ENCODE measurements around the gene NOX3. TPM values are rescaled to one million over a fixed set of nuclear protein-coding genes. Genes with fewer than 3 reads are reported as not detected.

The NOX3 gene
- total RNA-seq, 4 donors from 2014 or later = not detected

DNA sequence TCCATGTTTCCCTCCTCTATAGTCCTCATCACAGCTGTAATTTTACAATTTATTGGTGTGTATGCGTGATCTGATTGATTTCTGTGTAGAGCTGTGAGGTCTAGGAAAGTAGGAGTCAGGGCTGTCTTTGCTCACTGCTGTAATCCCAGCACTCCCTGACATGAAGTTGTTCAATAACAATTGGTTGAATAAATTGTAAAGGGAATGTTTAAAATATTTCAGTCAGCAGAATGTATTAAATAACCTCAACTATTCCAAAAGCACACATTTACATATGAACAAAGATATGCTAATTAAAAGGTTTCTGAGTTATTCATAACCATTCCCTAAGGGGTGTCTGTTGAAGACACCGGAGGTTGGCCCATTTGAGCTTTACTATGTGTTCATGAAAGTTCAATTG, 31.5 kb downstream of the NOX3 start:
- no peak overlapping the region for H3K27ac ChIP-seq
- no peaks in the 10 kb centered on the region for H3K36me3 ChIP-seq
- H3K4me3 ChIP-seq = no peak overlapping the region
- H3K4me1 ChIP-seq = no peaks in the 10 kb centered on the region
- TF ChIP-seq POLR2A (IDR thresholded peaks at IDR 0.05) = no peak
- TF ChIP-seq, protein P1, sequence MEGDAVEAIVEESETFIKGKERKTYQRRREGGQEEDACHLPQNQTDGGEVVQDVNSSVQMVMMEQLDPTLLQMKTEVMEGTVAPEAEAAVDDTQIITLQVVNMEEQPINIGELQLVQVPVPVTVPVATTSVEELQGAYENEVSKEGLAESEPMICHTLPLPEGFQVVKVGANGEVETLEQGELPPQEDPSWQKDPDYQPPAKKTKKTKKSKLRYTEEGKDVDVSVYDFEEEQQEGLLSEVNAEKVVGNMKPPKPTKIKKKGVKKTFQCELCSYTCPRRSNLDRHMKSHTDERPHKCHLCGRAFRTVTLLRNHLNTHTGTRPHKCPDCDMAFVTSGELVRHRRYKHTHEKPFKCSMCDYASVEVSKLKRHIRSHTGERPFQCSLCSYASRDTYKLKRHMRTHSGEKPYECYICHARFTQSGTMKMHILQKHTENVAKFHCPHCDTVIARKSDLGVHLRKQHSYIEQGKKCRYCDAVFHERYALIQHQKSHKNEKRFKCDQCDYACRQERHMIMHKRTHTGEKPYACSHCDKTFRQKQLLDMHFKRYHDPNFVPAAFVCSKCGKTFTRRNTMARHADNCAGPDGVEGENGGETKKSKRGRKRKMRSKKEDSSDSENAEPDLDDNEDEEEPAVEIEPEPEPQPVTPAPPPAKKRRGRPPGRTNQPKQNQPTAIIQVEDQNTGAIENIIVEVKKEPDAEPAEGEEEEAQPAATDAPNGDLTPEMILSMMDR (IDR thresholded peaks at IDR 0.05) = no peak
- no peak for DNase-seq
- no peaks in the 10 kb centered on the region for H3K9me3 ChIP-seq
- H3K27me3 ChIP-seq = no peaks in the 10 kb centered on the region

DNA sequence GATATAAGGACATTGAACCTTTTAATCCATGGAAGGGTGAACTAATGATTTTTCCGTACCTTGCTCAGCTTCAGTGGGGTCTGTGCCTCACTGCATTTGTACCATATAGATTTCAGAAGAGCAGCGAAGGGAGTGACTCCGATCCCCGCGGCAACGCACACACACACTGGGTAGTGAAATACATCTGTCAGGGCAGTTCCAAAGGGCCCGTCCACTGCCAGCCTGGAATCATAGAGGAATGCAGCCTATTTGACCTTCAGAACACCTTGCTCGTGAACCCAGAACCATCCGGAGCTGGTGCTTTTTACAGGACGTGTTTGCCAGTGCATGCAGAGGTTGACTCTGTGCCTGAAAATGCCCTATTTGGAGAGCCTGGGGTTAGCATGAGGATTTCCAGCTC, 33.0 kb downstream of the NOX3 start:
- no peak overlapping the region for H3K27ac ChIP-seq
- no peaks in the 10 kb centered on the region for H3K9me3 ChIP-seq
- no peaks in the 10 kb centered on the region for H3K36me3 ChIP-seq
- TF ChIP-seq, protein P1 (IDR thresholded peaks at IDR 0.05) = no peak
- TF ChIP-seq POLR2A (IDR thresholded peaks at IDR 0.05) = no peak
- peaks cover 0 to under 1% (median 0%) of the 10 kb centered on the region in 4 donors for H3K4me1 ChIP-seq
- no peak for DNase-seq
- H3K4me3 ChIP-seq = no peak overlapping the region
- H3K27me3 ChIP-seq = no peaks in the 10 kb centered on the region

DNA sequence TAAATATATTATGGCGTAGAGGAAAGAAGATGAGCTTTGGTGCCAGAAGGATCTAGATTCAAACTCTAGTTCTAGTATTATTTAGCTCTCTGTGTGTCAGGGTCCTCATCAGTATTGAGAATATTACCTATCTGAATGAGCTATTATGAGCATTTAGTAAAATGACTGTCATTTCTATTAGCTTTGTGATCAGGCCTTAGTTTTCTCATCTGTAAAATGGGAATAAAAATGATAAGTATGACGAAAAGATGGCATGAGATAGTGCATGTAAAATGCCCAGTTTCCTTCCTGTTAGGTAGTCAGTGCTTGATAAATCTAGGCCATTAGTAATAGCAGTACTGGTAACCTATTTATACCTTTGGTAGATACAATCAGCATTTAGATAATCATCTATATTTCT, 35.1 kb downstream of the NOX3 start:
- Histone ChIP-seq H3K36me3 (no peaks in the 10 kb centered on the region), H3K27ac (no peak overlapping the region), H3K4me1 (peaks cover 0 to 3% (median 0%) of the 10 kb centered on the region in 4 donors), H3K9me3 (no peaks in the 10 kb centered on the region), H3K27me3 (no peaks in the 10 kb centered on the region), H3K4me3 (no peak overlapping the region)
- no peak for DNase-seq
- TF ChIP-seq POLR2A (IDR thresholded peaks at IDR 0.05) = no peak
- TF ChIP-seq, protein P1 (IDR thresholded peaks at IDR 0.05) = no peak

DNA sequence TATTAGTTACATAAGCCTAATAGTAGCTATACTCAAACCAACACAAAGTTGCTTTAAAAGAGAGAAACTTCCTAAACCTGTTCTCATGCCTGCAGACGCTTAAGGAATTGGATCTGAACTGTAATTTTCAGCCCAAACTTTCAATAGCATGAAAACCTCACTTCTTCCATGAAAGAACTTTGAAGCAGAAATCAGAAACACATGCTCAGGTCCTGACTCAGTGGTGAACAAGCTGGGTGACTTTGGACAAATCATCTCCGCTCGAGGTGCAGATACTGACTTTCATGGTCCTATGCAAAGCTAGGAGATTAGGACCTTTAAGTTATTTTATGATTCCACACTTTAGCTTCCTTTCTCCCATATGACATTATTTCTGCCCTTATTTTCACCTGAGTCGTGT, 36.5 kb downstream of the NOX3 start:
- no peaks in the 10 kb centered on the region for H3K9me3 ChIP-seq
- no peak for DNase-seq
- no peaks in the 10 kb centered on the region for H3K36me3 ChIP-seq
- no peaks in the 10 kb centered on the region for H3K27me3 ChIP-seq
- no peak overlapping the region for H3K27ac ChIP-seq
- TF ChIP-seq POLR2A (IDR thresholded peaks at IDR 0.05) = no peak
- TF ChIP-seq, protein P1 (IDR thresholded peaks at IDR 0.05) = no peak
- H3K4me3 ChIP-seq = no peak overlapping the region
- peaks cover 0 to 3% (median 0%) of the 10 kb centered on the region in 4 donors for H3K4me1 ChIP-seq

DNA sequence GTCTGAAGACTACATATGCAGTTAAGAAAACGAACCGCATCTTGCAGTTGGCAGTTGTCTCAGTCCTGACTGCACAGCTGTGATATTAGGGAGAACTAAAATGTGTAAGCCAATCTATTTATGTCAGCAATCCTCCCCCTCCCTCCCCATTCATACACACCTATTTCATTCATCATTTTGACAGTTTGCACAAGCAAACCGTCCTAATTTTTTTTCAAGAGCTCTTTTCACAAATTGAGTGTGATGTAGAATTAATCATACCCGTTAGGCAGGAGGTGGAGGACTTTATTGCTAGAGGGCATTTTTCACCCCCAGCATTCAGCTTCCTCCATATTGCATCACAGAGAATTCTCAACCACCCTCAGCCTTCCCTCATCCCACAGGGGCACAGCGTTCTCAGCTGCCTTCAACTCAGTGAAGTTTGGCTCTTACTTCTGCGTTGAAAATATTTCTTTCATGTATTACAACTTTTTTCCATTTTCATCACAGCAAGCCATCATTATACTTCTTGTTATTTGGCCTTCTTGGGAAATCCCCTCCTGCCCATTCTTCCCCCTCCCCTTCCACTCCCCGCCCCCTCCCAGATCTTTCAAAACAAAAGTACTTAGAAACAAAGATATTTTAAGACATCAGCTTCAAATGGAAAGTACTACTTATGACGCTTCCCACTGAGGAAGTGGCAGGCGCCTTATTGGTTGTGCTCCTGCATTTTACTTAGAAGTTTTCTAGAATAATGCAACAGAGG, 37.5 kb downstream of the NOX3 start:
- peak in 2 of 3 donors; percentile 39 to 52 for DNase-seq
- Histone ChIP-seq H3K36me3 (no peaks in the 10 kb centered on the region), H3K9me3 (no peaks in the 10 kb centered on the region), H3K4me3 (peak overlapping the region in 2 of 4 donors; percentile 14 to 16), H3K4me1 (peaks cover 0 to 3% (median 0%) of the 10 kb centered on the region in 4 donors), H3K27me3 (no peaks in the 10 kb centered on the region), H3K27ac (peak overlapping the region in 3 of 4 donors; percentile 8 to 48 (median 28))
- TF ChIP-seq, protein P1 (IDR thresholded peaks at IDR 0.05) = no peak
- TF ChIP-seq POLR2A (IDR thresholded peaks at IDR 0.05) = no peak

All from Peyer's patch (tissue), 4 donors.